SK-N-SH treated with all-trans-retinoic acid at 6 μM for 48 hours (cell line): ENCODE measurements around the gene OTOG.

Experiments used
- ARNTL ChIP-seq: fragments of 450-650 bp; formaldehyde crosslinking; IDR thresholded peaks from 2 replicates; pipeline ENCODE4 v1.5.0; 2020; ENCODE audit warnings: low read depth, mild to moderate bottlenecking, moderate library complexity, borderline replicate concordance
- BACH2 ChIP-seq: fragments of 250-450 bp; sonication (Bioruptor Pico); IDR thresholded peaks from 2 replicates; pipeline ENCODE4 v1.9.0; 2021; ENCODE audit warnings: mild to moderate bottlenecking, borderline replicate concordance
- CSDC2 ChIP-seq: fragments of 250-450 bp; sonication (Bioruptor Pico); IDR thresholded peaks from 2 replicates; pipeline ENCODE4 v1.5.0; 2020; ENCODE audit warnings: mild to moderate bottlenecking, moderate library complexity
- ESRRG ChIP-seq: fragments of 250-450 bp; sonication (Bioruptor Pico); IDR thresholded peaks from 2 replicates; pipeline ENCODE4 v1.6.1; 2021; ENCODE audit warnings: mild to moderate bottlenecking
- ISL1 ChIP-seq: fragments of 250-450 bp; sonication (Bioruptor Pico); IDR thresholded peaks from 2 replicates; pipeline ENCODE4 v2.1.2; 2022; ENCODE audit warnings: mild to moderate bottlenecking, moderate library complexity
- SNAI2 ChIP-seq: fragments of 250-450 bp; sonication (Bioruptor Pico); IDR thresholded peaks from 2 replicates; pipeline ENCODE4 v1.5.0; 2020; ENCODE audit warnings: mild to moderate bottlenecking, moderate library complexity
- ZNF70 ChIP-seq: fragments of 450-650 bp; formaldehyde crosslinking; IDR thresholded peaks from 2 replicates; pipeline ENCODE4 v1.5.0; 2020; ENCODE audit warnings: mild to moderate bottlenecking, moderate library complexity
- ZNF8 ChIP-seq: fragments of 450-650 bp; formaldehyde crosslinking; IDR thresholded peaks from 2 replicates; pipeline ENCODE4 v1.5.0; 2020; ENCODE audit warnings: mild to moderate bottlenecking, moderate library complexity
- TF ChIP-seq, protein P1 (sequence below): fragments of 250-450 bp; sonication (Bioruptor Pico); IDR thresholded peaks from 2 replicates; pipeline ENCODE4 v1.5.1; 2021; ENCODE audit warnings: mild to moderate bottlenecking, moderate library complexity
- TF ChIP-seq, protein P2 (sequence below): fragments of 250-450 bp; sonication (Bioruptor Pico); IDR thresholded peaks from 2 replicates; pipeline ENCODE4 v1.5.1; 2020; ENCODE audit warnings: low read depth, mild to moderate bottlenecking, moderate library complexity
- TF ChIP-seq, protein P3 (sequence below): fragments of 250-450 bp; sonication (Bioruptor Pico); IDR thresholded peaks from 2 replicates; pipeline ENCODE4 v1.8.0; 2020; ENCODE audit warnings: mild to moderate bottlenecking, moderate library complexity, borderline replicate concordance

DNA sequence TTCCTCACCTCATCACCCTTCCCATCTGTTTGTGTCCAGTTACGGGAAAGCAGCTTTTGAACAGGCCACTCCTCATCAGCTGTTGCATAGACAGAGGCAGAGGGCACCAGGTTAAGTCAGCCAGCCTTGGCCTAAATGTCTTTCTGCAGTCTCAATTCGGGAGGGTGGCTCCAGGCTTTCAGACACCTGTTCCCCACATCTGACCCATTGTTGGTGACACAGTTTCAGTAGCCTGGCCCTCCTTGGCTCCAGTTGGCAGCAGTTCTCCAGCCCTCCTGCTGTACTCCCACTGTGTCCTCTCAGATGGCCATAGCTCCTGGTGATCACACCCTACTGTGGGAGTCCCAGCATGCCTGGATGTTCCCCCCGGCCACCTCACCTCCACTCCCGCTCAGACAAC is 101.5 kb downstream of the OTOG start:
- TF ChIP-seq, protein P1, sequence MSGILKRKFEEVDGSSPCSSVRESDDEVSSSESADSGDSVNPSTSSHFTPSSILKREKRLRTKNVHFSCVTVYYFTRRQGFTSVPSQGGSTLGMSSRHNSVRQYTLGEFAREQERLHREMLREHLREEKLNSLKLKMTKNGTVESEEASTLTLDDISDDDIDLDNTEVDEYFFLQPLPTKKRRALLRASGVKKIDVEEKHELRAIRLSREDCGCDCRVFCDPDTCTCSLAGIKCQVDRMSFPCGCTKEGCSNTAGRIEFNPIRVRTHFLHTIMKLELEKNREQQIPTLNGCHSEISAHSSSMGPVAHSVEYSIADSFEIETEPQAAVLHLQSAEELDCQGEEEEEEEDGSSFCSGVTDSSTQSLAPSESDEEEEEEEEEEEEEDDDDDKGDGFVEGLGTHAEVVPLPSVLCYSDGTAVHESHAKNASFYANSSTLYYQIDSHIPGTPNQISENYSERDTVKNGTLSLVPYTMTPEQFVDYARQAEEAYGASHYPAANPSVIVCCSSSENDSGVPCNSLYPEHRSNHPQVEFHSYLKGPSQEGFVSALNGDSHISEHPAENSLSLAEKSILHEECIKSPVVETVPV (CRISPR knock-in tag), result no peak
- TF ChIP-seq BACH2 (CRISPR knock-in tag) (no peak), ZNF8 (no peak), ARNTL (CRISPR knock-in tag) (no peak), ESRRG (CRISPR knock-in tag) (no peak), ZNF70 (CRISPR knock-in tag) (no peak), CSDC2 (CRISPR knock-in tag) (no peak), ISL1 (CRISPR knock-in tag) (no peak), SNAI2 (CRISPR knock-in tag) (no peak)
- TF ChIP-seq, protein P2, sequence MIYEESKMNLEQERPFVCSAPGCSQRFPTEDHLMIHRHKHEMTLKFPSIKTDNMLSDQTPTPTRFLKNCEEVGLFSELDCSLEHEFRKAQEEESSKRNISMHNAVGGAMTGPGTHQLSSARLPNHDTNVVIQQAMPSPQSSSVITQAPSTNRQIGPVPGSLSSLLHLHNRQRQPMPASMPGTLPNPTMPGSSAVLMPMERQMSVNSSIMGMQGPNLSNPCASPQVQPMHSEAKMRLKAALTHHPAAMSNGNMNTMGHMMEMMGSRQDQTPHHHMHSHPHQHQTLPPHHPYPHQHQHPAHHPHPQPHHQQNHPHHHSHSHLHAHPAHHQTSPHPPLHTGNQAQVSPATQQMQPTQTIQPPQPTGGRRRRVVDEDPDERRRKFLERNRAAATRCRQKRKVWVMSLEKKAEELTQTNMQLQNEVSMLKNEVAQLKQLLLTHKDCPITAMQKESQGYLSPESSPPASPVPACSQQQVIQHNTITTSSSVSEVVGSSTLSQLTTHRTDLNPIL (CRISPR knock-in tag), result no peak
- TF ChIP-seq, protein P3, sequence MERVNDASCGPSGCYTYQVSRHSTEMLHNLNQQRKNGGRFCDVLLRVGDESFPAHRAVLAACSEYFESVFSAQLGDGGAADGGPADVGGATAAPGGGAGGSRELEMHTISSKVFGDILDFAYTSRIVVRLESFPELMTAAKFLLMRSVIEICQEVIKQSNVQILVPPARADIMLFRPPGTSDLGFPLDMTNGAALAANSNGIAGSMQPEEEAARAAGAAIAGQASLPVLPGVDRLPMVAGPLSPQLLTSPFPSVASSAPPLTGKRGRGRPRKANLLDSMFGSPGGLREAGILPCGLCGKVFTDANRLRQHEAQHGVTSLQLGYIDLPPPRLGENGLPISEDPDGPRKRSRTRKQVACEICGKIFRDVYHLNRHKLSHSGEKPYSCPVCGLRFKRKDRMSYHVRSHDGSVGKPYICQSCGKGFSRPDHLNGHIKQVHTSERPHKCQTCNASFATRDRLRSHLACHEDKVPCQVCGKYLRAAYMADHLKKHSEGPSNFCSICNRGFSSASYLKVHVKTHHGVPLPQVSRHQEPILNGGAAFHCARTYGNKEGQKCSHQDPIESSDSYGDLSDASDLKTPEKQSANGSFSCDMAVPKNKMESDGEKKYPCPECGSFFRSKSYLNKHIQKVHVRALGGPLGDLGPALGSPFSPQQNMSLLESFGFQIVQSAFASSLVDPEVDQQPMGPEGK (CRISPR knock-in tag), result no peak
